OCI-LY1 (cell line): Measurements from ENCODE around the gene ITPRID1.

ENCODE experiments used
- H2AFZ ChIP-seq: fragments of 200-600 bp; sonication (generic), shearing (Covaris generic); 2 replicates; pipeline ENCODE4 v1.6.0; 2014; ENCODE audit warnings: antibody characterized with exemption, mild to moderate bottlenecking, low read length
- H3F3A ChIP-seq: fragments of 200-600 bp; sonication (generic), shearing (Covaris generic); 2 replicates; pipeline ENCODE4 v1.6.0; 2014; ENCODE audit warnings: mild to moderate bottlenecking, antibody characterized with exemption, low read length, moderate library complexity; ENCODE audit not compliant: insufficient read depth
- H3K27ac ChIP-seq: fragments of 200-600 bp; sonication (generic); 2 replicates; pipeline ENCODE4 v1.5.1; 2014; ENCODE audit warnings: low read length, mixed run types, mild to moderate bottlenecking, low read depth; ENCODE audit not compliant: poor library complexity, severe bottlenecking
- H3K27me3 ChIP-seq: fragments of 200-600 bp; sonication (generic); 2 replicates; pipeline ENCODE4 v1.6.0; 2014; ENCODE audit warnings: antibody characterized with exemption, mild to moderate bottlenecking, low read length, moderate library complexity; ENCODE audit not compliant: insufficient read depth
- H3K36me3 ChIP-seq: fragments of 200-600 bp; sonication (generic); 2 replicates; pipeline ENCODE4 v1.6.1; 2014; ENCODE audit warnings: mild to moderate bottlenecking, antibody characterized with exemption, low read length, moderate library complexity, mixed read lengths; ENCODE audit not compliant: insufficient read depth
- H3K4me1 ChIP-seq: fragments of 200-600 bp; sonication (generic); 2 replicates; pipeline ENCODE4 v1.5.1; 2014; ENCODE audit warnings: mild to moderate bottlenecking, low read length, moderate library complexity; ENCODE audit not compliant: insufficient read depth, severe bottlenecking
- H3K4me2 ChIP-seq: fragments of 200-600 bp; sonication (generic), shearing (Covaris generic); 2 replicates; pipeline ENCODE4 v1.6.1; 2014; ENCODE audit warnings: low read length
- H3K4me3 ChIP-seq: fragments of 200-600 bp; sonication (generic); 2 replicates; pipeline ENCODE4 v1.5.1; 2014; ENCODE audit warnings: low read length, low read depth, mild to moderate bottlenecking, mixed read lengths; ENCODE audit not compliant: poor library complexity, severe bottlenecking
- H3K79me2 ChIP-seq: fragments of 200-600 bp; shearing (Covaris generic); 2 replicates; pipeline ENCODE4 v1.6.1; 2016; ENCODE audit warnings: mixed run types, low read length, mixed read lengths; ENCODE audit not compliant: insufficient read depth
- H3K9ac ChIP-seq: fragments of 200-600 bp; sonication (generic), shearing (Covaris generic); 2 replicates; pipeline ENCODE4 v1.6.1; 2014; ENCODE audit warnings: mild to moderate bottlenecking, low read length, mixed read lengths
- H3K9me2 ChIP-seq: fragments of 200-600 bp; sonication (generic), shearing (Covaris generic); 2 replicates; pipeline ENCODE4 v1.6.1; 2014; ENCODE audit warnings: low read depth, mild to moderate bottlenecking, low read length, mixed read lengths
- H3K9me3 ChIP-seq: fragments of 200-600 bp; shearing (Covaris generic); 2 replicates; pipeline ENCODE4 v1.6.1; 2014; ENCODE audit warnings: low read length, mixed read lengths
- H4K20me1 ChIP-seq: fragments of 200-600 bp; sonication (generic), shearing (Covaris generic); 2 replicates; pipeline ENCODE4 v1.6.0; 2016; ENCODE audit warnings: mild to moderate bottlenecking, low read length; ENCODE audit not compliant: insufficient read depth
- EZH2 ChIP-seq: fragments of 200-600 bp; sonication (generic), shearing (Covaris generic); IDR thresholded peaks from 2 replicates; pipeline ENCODE4 v1.8.0; 2017; ENCODE audit warnings: borderline replicate concordance, mixed run types, mild to moderate bottlenecking, antibody characterized with exemption, low read length, moderate library complexity, mixed read lengths
- TF ChIP-seq, protein P1 (sequence below): fragments of 200-600 bp; sonication (generic), shearing (Covaris generic); IDR thresholded peaks from 2 replicates; pipeline ENCODE4 v1.5.1; 2017; ENCODE audit warnings: mild to moderate bottlenecking, antibody characterized with exemption, low read length, moderate library complexity, mixed read lengths

The ITPRID1 gene

DNA sequence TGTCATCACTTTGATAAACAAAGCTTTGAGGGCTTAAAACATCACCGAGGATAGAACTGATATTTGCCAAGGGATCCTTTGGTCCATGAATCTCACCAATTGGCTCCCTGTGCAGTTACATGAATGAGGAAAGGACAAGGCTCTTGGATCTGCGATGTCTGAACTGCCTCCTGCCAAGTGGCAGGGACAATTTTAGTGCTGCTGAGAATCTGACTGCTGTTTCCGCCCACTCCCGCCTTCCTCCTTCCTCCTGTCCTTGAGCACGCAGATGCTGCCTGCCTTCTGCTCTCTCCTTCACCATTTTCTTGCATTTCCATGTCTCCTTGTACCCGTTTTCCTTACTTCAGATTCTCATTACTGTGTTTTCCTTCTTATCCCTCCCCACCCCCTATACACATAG, 26.8 kb upstream of the ITPRID1 start:
- no peaks in the 10 kb centered on the region for H4K20me1 ChIP-seq
- no peak overlapping the region for H3K4me2 ChIP-seq
- H3K27ac ChIP-seq, result no peak overlapping the region
- no peaks in the 10 kb centered on the region for H3K27me3 ChIP-seq
- TF ChIP-seq EZH2, result no peak
- TF ChIP-seq, protein P1, sequence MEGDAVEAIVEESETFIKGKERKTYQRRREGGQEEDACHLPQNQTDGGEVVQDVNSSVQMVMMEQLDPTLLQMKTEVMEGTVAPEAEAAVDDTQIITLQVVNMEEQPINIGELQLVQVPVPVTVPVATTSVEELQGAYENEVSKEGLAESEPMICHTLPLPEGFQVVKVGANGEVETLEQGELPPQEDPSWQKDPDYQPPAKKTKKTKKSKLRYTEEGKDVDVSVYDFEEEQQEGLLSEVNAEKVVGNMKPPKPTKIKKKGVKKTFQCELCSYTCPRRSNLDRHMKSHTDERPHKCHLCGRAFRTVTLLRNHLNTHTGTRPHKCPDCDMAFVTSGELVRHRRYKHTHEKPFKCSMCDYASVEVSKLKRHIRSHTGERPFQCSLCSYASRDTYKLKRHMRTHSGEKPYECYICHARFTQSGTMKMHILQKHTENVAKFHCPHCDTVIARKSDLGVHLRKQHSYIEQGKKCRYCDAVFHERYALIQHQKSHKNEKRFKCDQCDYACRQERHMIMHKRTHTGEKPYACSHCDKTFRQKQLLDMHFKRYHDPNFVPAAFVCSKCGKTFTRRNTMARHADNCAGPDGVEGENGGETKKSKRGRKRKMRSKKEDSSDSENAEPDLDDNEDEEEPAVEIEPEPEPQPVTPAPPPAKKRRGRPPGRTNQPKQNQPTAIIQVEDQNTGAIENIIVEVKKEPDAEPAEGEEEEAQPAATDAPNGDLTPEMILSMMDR, result no peak
- H3K9ac ChIP-seq, result no peak overlapping the region
- no peaks in the 10 kb centered on the region for H3F3A ChIP-seq
- H3K4me3 ChIP-seq, result no peak overlapping the region
- no peaks in the 10 kb centered on the region for H3K9me2 ChIP-seq
- H2AFZ ChIP-seq, result no peak overlapping the region
- no peaks in the 10 kb centered on the region for H3K4me1 ChIP-seq
- no peaks in the 10 kb centered on the region for H3K79me2 ChIP-seq
- no peaks in the 10 kb centered on the region for H3K9me3 ChIP-seq
- no peaks in the 10 kb centered on the region for H3K36me3 ChIP-seq

- Histone ChIP-seq H3K4me2 (no peak overlapping the region), H3K36me3 (no peaks in the 10 kb centered on the region), H3K4me1 (no peaks in the 10 kb centered on the region), H4K20me1 (no peaks in the 10 kb centered on the region), H3K79me2 (no peaks in the 10 kb centered on the region), H3F3A (no peaks in the 10 kb centered on the region), H3K27ac (no peak overlapping the region), H3K4me3 (no peak overlapping the region), H3K9ac (no peak overlapping the region), H3K27me3 (no peaks in the 10 kb centered on the region), H3K9me2 (no peaks in the 10 kb centered on the region), H3K9me3 (no peaks in the 10 kb centered on the region), H2AFZ (no peak overlapping the region)
- TF ChIP-seq, protein P1, result no peak
- TF ChIP-seq EZH2, result no peak
These were observed 26.4 kb upstream of the ITPRID1 start for GRCh38 chr7:31487476-31487875.

- H2AFZ ChIP-seq, result no peak overlapping the region
- no peak overlapping the region for H3K9ac ChIP-seq
- no peaks in the 10 kb centered on the region for H3K36me3 ChIP-seq
- no peaks in the 10 kb centered on the region for H3K9me2 ChIP-seq
- no peaks in the 10 kb centered on the region for H3F3A ChIP-seq
- TF ChIP-seq, protein P1, result peak; percentile 98
- TF ChIP-seq EZH2, result no peak
- no peak overlapping the region for H3K4me3 ChIP-seq
- no peak overlapping the region for H3K4me2 ChIP-seq
- no peak overlapping the region for H3K27ac ChIP-seq
- no peaks in the 10 kb centered on the region for H3K27me3 ChIP-seq
- H3K4me1 ChIP-seq, result no peaks in the 10 kb centered on the region
- no peaks in the 10 kb centered on the region for H4K20me1 ChIP-seq
- no peaks in the 10 kb centered on the region for H3K9me3 ChIP-seq
- no peaks in the 10 kb centered on the region for H3K79me2 ChIP-seq
These were observed 25.2 kb upstream of the ITPRID1 start for GRCh38 chr7:31488562-31489203.
